Lower leg skin (tissue), 3 donors: ENCODE data around the gene TBC1D22A.

Source experiments
- CTCF ChIP-seq, 3 donors: fragments of 450-650 bp; IDR thresholded peaks; one replicate each; pipeline ENCODE4 v1.5.1; 2016; ENCODE audit warnings: antibody characterized with exemption in 3 of 3, mild to moderate bottlenecking in 3 of 3, moderate library complexity in 2 of 3
- POLR2A ChIP-seq, 2 donors: fragments of 450-650 bp; IDR thresholded peaks; one replicate each; pipeline ENCODE4 v1.6.1; 2016 to 2017; ENCODE audit warnings: antibody characterized with exemption in 2 of 2, mild to moderate bottlenecking in 1 of 2, moderate library complexity in 1 of 2

- TF ChIP-seq CTCF (IDR thresholded peaks at IDR 0.05): no peak
- no peak for TF ChIP-seq POLR2A (IDR thresholded peaks at IDR 0.05)
Observed at GRCh38 chr22:46835288-46835687, 72.8 kb downstream of the TBC1D22A start.
